C4-2B (cell line): ENCODE data around the gene SLC26A4.

Source experiments
- CTCF ChIP-seq: fragments of 450-650 bp; conservative IDR thresholded peaks from 2 replicates; pipeline ENCODE4 v1.5.1; 2017; ENCODE audit warnings: mild to moderate bottlenecking
- ZFX ChIP-seq: fragments of 450-650 bp; IDR thresholded peaks from 2 replicates; pipeline ENCODE4 v1.6.1; 2017

- no peak for TF ChIP-seq CTCF
- no peak for TF ChIP-seq ZFX
Observed at GRCh38 chr7:107643938-107644308, 16.7 kb upstream of the SLC26A4 start.
